K562 (cell line): Measurements from ENCODE around the gene GHDC. TPM values are rescaled to one million over a fixed set of nuclear protein-coding genes. Genes with fewer than 3 reads are reported as not detected.

Source experiments
- ATAC-seq: fragments of 200-7000 bp; cut with Tn5 transposase; 3 replicates; pipeline ENCODE4 v1.9.1; 2020; ENCODE audit warnings: moderate library complexity
- BruUV-seq: library from RNA; stranded (reverse); fragments of 400-500 nt; replicated peaks from 2 replicates; lab custom pipeline; 2021; lab: Mats Ljungman, UMichigan
- CTCF ChIA-PET: fragments of 300-600 bp; formaldehyde crosslinking; extraction: SDS; loops from one replicate; lab custom pipeline; 2021; ENCODE audit warnings: low intra/inter-chr PET ratio; lab: Yijun Ruan, JAX
- POLR2A ChIA-PET: fragments of 300-600, 350-650 bp; sonication (Branson Sonifier 250); formaldehyde crosslinking; extraction: SDS; loops from one replicate; lab custom pipeline; 2021; ENCODE audit warnings: antibody characterized with exemption, inconsistent platforms; lab: Yijun Ruan, JAX
- DNase-seq, 4 experiments: peaks; one replicate each; pipeline versions ENCODE4 v3.0.0 to v3.0.0-alpha.2; 2011 to 2018; ENCODE audit warnings: low spot score in 3 of 4, mixed read lengths in 3 of 4; ENCODE audit errors: extremely low read depth in 1 of 4
- FAIRE-seq: peaks from 2 replicates; lab custom pipeline; 2011; peaks lifted over from hg19 to GRCh38; lab: Jason Lieb, UNC
- H2AFZ ChIP-seq: 2 replicates; pipeline ENCODE4 v1.6.0; 2011; ENCODE audit warnings: low read depth, low read length, control low read depth, inconsistent platforms
- H3K27ac ChIP-seq: fragments of 200-600 bp; 3 replicates; pipeline ENCODE4 v1.8.0; 2011; ENCODE audit warnings: low read depth, mild to moderate bottlenecking, control low read depth, inconsistent platforms, low read length, moderate library complexity, mixed read lengths; ENCODE audit errors: extremely low read depth
- H3K27me3 ChIP-seq, 2 experiments: fragments of 300-600 bp in 1 of 2; 2 replicates in 1 of 2; 3 replicates in 1 of 2; pipeline versions ENCODE4 v1.6.0 to v1.8.0; 2011; ENCODE audit warnings: inconsistent platforms in 2 of 2, low read length in 2 of 2, mild to moderate bottlenecking in 1 of 2, mixed read lengths in 1 of 2, moderate library complexity in 1 of 2; ENCODE audit not compliant: control insufficient read depth in 2 of 2, insufficient read depth in 2 of 2
- H3K36me3 ChIP-seq: fragments of 300-600 bp; 3 replicates; pipeline ENCODE4 v1.8.0; 2011; ENCODE audit warnings: mild to moderate bottlenecking, low read length, inconsistent platforms; ENCODE audit not compliant: control insufficient read depth, insufficient read depth
- H3K4me1 ChIP-seq, 2 experiments: fragments of 200-600 bp in 1 of 2; replicated peaks in 1 of 2; 2 replicates in 1 of 2; 3 replicates in 1 of 2; pipeline versions ENCODE4 v1.5.1 to v1.8.0; 2011; ENCODE audit warnings: inconsistent platforms in 2 of 2, low read length in 2 of 2, mild to moderate bottlenecking in 1 of 2, mixed read lengths in 1 of 2, moderate library complexity in 1 of 2; ENCODE audit not compliant: control insufficient read depth in 2 of 2, insufficient read depth in 2 of 2
- H3K4me2 ChIP-seq: 2 replicates; pipeline ENCODE4 v1.6.1; 2011; ENCODE audit warnings: low read length, control low read depth, inconsistent platforms, mixed read lengths; ENCODE audit not compliant: insufficient read depth
- H3K4me3 ChIP-seq: fragments of 200-600 bp; sonication (generic), shearing (Covaris generic); 2 replicates; pipeline ENCODE4 v1.5.1; 2016; ENCODE audit warnings: control low read depth, inconsistent platforms
- H3K79me2 ChIP-seq: fragments of 200-600 bp; 3 replicates; pipeline ENCODE4 v1.8.0; 2011; ENCODE audit warnings: low read length, inconsistent platforms; ENCODE audit not compliant: control insufficient read depth, insufficient read depth
- H3K9ac ChIP-seq, 2 experiments: 2 replicates each; pipeline versions ENCODE4 v1.6.0 to v1.6.1; 2011; ENCODE audit warnings: low read depth in 2 of 2, low read length in 2 of 2, control low read depth in 1 of 2, inconsistent platforms in 1 of 2, mild to moderate bottlenecking in 1 of 2, mixed read lengths in 1 of 2; ENCODE audit not compliant: insufficient read depth in 1 of 2
- H3K9me1 ChIP-seq: one replicate; pipeline ENCODE4 v1.6.0; 2011; ENCODE audit warnings: inconsistent platforms, mild to moderate bottlenecking, low read length, moderate library complexity; ENCODE audit not compliant: control insufficient read depth, insufficient read depth
- H3K9me3 ChIP-seq: replicated peaks from 2 replicates; pipeline ENCODE4 v1.5.1; 2011; ENCODE audit warnings: low read depth, low read length, inconsistent platforms; ENCODE audit not compliant: control insufficient read depth, insufficient read depth
- H4K20me1 ChIP-seq: replicated peaks from 2 replicates; pipeline ENCODE4 v1.6.1; 2011; ENCODE audit warnings: low read length, inconsistent platforms, mixed read lengths; ENCODE audit not compliant: control insufficient read depth, insufficient read depth
- ARID4B ChIP-seq: sonication (generic); formaldehyde crosslinking; IDR thresholded peaks from 2 replicates; pipeline ENCODE4 v1.8.0; 2022; ENCODE audit warnings: mild to moderate bottlenecking, missing genetic modification reagents
- BRF2 ChIP-seq: IDR thresholded peaks from 3 replicates; pipeline ENCODE4 v1.6.1; 2011; ENCODE audit warnings: borderline replicate concordance, mild to moderate bottlenecking; ENCODE audit not compliant: insufficient read length, insufficient read depth
- ILK ChIP-seq: fragments of 450-650 bp; IDR thresholded peaks from 2 replicates; pipeline ENCODE4 v1.6.1; 2016; ENCODE audit warnings: missing genetic modification characterization, low read depth, mild to moderate bottlenecking, missing compliant biosample characterization, moderate library complexity, borderline replicate concordance
- WGBS: fragments of 100-300 bp; shearing (Covaris generic); methylation state at CpG from one replicate; pipeline ENCODE4 v1.1.6; 2016; ENCODE audit warnings: low coverage, mixed read lengths; ENCODE audit not compliant: insufficient coverage; ENCODE audit errors: missing lambda C conversion rate; 5-methylcytosine and 5-hydroxymethylcytosine counted together
- in situ Hi-C: fragments of 300-500 bp; cut with MboI; formaldehyde crosslinking; loops from 4 replicates; pipeline ENCODE4 v1.15.0; 2018; ENCODE audit warnings: inconsistent platforms, mixed read lengths
- intact Hi-C: fragments of 100-400 bp; cut with micrococcal nuclease; formaldehyde crosslinking; loops from 2 replicates; pipeline ENCODE4 v1.14.2; 2022
- polyA plus RNA-seq, 8 experiments: library from polyadenylated mRNA; depleted of rRNA in 4 of 8; stranded (reverse) in 5 of 8; unstranded in 3 of 8; fragments of >200 nt; fragmentation: Nextera tagmentation in 2 of 8; fragmentation: Illumina TruSeq in 1 of 8; extraction: Ambion mirVana in 2 of 8; extraction: Trizol in 1 of 8; gene quantifications; 2 replicates each; pipeline versions ENCODE4 v1.2.1 to v1.2.3, GENCODE V29; 2011 to 2014; ENCODE audit warnings: inconsistent platforms in 1 of 8, missing spikeins in 1 of 8
- total RNA-seq, 7 experiments: library from RNA; depleted of rRNA in 6 of 7; stranded (reverse); fragments of >200 nt in 6 of 7; fragmentation: Illumina TruSeq in 2 of 7; extraction: Trizol in 2 of 7; gene quantifications; 2 replicates each; pipeline versions ENCODE4 v1.2.1 to v1.2.3, GENCODE V29; 2011 to 2021; ENCODE audit warnings: low replicate concordance in 1 of 7

GHDC gene
- total and polyA plus RNA-seq, 9 of the 15 experiments (the other 6 are each of a cell fraction or from before 2014, with no cell fraction given): 0.65 to 23.2 (median 11.2) TPM

- H3K9me1 ChIP-seq: no peaks in the 10 kb centered on the region
- CTCF ChIA-PET: no interaction called here
Measured at GRCh38 chr17:42146911-42147607, 47.2 kb downstream of the GHDC start.

More at GRCh38 chr17:42146911-42147607, 47.2 kb downstream of the GHDC start:
- TF ChIP-seq ARID4B (CRISPR knock-in tag) (no peak), ILK (tag) (no peak), BRF2 (no peak)
- BruUV-seq: no TSS peak
- no peaks in the 10 kb centered on the region for H3K27me3 ChIP-seq
- peaks cover 70% of the 10 kb centered on the region; the same call in 2 of the 3 replicates for H3K36me3 ChIP-seq
- POLR2A ChIA-PET: interaction anchor here (0.8 kb wide), 1 partner anchor 11 kb away, joined by 3 read pairs; no protein-coding TSS in a partner anchor
- peaks cover 74% of the 10 kb centered on the region for H3K79me2 ChIP-seq
- no peaks in the 10 kb centered on the region for H3K9me3 ChIP-seq
- peaks cover 0 to under 1% of the 10 kb centered on the region in 2 experiments; a peak in 2 of 5 replicates for H3K4me1 ChIP-seq
- ATAC-seq: peak; percentile 61
- H2AFZ ChIP-seq: no peak overlapping the region
- intact Hi-C loops: no loop called here
- H3K4me2 ChIP-seq: no peak overlapping the region
- 69% methylated on average over 11 of the region's 13 CpGs for WGBS
- DNase-seq: no peak
- peaks cover 19% of the 10 kb centered on the region; the same call in 1 of the 2 replicates for H4K20me1 ChIP-seq
- no peak overlapping the region for H3K27ac ChIP-seq
- no peak overlapping the region for H3K9ac ChIP-seq
- in situ Hi-C loops: no loop called here
- FAIRE-seq: peak; percentile 29
- H3K4me3 ChIP-seq: no peak overlapping the region
